ENCODE data around the gene ZP3. TPM values are rescaled to one million over a fixed set of nuclear protein-coding genes. Genes with fewer than 3 reads are reported as not detected.
"Not testable (repeated sequence)": the region's sequence is repeated elsewhere in the genome, so short reads cannot be mapped to it uniquely, and the experiment has no call there.

Gene ZP3
- total RNA-seq, 2 experiments from 2014 or later = 2.6 to 3.5 TPM

DNA sequence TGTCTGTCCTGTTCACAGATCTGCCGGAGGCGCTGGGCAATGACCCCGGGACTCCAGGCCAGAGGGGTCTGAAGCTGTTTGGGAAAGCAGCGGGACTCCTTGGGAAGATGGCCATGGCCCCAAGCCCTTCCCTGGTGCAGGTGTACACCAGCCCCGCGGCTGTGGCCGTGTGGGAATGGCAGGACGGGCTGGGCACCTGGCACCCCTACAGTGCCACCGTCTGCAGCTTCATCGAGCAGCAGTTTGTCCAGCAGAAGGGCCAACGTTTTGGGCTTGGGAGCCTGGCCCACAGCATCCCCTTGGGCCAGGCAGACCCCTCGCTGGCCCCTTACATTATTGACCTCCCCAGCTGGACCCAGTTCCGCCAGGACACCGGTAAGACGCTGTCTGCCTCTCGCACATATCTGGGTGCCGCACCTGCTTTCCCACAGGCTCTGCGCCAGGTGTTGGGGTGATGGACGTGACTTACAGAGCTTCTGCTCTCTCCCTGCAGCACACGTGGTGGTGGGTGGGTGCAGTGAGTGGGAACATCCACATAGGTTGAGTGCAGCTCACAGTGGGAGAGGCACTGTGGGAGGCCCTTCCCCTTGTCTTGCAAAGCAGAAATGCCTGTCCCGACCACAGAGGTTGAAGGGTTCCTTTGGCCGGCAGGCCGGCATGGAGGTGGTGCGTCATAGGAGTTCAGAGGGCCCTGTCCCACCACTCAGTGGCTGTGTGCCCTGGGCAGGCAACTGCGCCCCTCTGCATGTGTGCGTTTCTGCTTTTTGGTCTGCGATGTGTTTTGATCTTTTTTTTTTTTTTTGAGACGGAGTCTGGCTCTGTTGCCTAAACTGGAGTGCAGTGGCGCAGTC is 55.9 kb downstream of the ZP3 start:
- not testable (repeated sequence) for H3K27ac Mint-ChIP-seq, H3K27me3 Mint-ChIP-seq

DNA sequence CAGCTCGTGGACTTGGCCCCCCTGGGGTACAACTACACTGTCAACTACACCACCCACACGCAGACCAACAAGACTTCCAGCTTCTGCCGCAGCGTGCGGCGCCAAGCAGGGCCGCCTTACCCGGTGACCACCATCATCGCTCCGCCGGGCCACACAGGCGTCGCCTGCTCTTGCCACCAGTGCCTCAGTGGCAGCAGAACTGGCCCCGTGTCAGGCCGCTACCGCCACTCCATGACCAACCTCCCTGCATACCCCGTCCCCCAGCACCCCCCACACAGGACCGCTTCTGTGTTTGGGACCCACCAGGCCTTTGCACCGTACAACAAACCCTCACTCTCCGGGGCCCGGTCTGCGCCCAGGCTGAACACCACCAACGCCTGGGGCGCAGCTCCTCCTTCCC is 57.9 kb downstream of the ZP3 start:
- not testable (repeated sequence) for H3K4me3 Mint-ChIP-seq, H3K27ac Mint-ChIP-seq, H3K27me3 Mint-ChIP-seq, H3K36me3 Mint-ChIP-seq, H3K4me1 Mint-ChIP-seq, H3K9me3 Mint-ChIP-seq, DNase-seq

More for the DNA sequence above, 55.9 kb downstream of the ZP3 start:
- H3K4me3 Mint-ChIP-seq, H3K36me3 Mint-ChIP-seq, H3K4me1 Mint-ChIP-seq, DNase-seq, H3K9me3 Mint-ChIP-seq: not testable (repeated sequence)

DNA sequence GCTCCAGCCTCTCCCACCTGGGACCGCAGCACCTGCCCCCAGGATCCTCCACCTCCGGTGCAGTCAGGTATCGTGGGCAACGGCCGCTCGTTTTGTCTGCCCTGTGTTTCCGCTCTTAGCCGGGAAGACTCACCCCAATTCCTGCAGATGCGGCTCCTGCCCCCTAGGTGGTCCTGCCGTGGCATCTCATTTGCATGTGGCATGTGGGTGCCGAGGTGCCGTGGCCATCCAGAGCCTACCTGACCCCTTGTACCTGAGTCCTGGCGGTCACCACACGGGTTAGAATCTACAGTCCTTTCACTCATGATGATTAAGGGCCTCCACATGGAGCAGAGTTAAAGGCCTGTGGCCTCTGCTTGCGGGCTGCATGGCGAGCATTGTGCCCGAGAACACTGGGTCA is 58.3 kb downstream of the ZP3 start:
- H3K4me3 Mint-ChIP-seq, H3K27me3 Mint-ChIP-seq, H3K9me3 Mint-ChIP-seq, DNase-seq, H3K4me1 Mint-ChIP-seq, H3K27ac Mint-ChIP-seq, H3K36me3 Mint-ChIP-seq: not testable (repeated sequence)

DNA sequence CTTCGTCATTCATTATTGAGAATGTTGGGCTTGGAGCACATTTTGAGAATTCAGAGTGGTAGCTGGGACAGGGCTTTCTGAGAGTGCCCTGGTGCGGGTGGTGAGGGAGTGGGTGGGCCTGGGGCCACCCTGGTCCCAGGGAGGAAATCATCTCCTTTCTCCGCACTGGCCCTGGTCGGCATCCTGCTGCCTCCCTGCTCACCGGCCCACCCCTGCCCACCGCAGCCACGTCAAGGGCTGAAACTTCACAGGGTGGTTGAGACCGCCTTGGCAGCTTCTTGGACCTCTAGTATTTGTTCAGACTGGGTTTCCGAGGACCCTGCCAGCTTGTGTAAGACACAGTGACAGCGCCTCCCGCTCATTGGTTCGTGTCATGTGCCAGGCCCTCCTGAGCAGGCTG is 59.7 kb downstream of the ZP3 start:
- not testable (repeated sequence) for H3K9me3 Mint-ChIP-seq, H3K4me1 Mint-ChIP-seq, H3K36me3 Mint-ChIP-seq, H3K27ac Mint-ChIP-seq, DNase-seq, H3K4me3 Mint-ChIP-seq, H3K27me3 Mint-ChIP-seq

DNA sequence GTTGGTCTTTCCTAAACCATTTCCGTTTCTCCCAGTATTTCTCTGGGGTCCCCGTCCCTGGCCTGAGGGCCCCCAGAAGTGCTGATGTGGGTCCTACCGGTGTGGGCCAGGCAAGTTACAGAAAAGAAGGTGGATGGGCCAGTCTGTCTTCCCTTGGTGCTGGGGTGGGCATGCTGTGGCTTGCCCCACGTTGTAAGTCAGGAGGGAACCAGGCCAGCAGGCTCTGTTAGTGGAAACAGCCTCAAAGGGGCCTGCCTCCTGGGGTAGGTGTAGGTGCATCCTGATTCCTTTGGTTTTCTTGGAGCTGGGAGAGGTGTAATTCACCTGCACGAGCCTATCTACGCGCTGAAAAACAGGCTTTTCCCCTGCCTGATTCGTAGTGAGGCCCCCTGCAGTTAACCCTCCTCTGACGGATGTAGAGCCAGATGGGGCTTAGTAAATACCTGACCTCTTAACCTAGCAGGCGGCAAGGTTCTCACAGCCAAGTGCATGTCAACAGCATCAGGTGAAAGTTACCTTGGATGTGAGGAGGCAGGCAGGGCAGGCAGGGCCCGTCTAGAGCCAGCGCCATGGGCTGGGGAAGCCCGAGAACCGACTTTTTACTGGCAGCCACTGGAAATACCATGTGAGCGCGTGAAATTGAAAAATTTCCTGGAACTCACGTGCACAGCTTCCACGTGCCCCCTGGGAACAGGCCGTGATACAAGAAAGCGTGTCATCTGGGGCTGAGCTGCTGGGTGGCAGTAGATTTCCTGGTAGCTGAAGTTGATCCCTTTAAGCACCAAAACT is 61.3 kb downstream of the ZP3 start:
- not testable (repeated sequence) for DNase-seq, H3K9me3 Mint-ChIP-seq, H3K4me1 Mint-ChIP-seq, H3K27me3 Mint-ChIP-seq, H3K27ac Mint-ChIP-seq, H3K4me3 Mint-ChIP-seq, H3K36me3 Mint-ChIP-seq

DNA sequence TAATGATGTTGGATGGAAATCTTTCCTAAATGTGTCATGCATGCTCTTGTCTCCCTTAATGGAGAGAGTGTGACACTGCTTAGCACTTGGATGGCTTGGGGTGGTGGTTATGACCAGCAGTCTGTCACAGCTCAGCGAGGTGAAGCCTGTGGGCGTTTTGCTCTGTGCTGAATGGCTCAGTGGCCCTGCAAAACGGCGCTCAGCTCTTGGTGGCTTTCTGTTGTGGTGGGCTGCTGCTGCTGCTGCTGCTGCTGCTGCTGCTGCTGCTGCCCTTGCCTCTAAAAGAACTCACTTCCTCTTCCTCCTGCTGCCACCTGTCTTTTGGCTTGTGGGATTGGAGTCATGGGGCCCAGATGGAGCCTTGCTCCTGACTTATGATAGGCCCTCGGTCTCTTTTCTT is 61.9 kb downstream of the ZP3 start:
- not testable (repeated sequence) for H3K36me3 Mint-ChIP-seq, H3K4me1 Mint-ChIP-seq, H3K4me3 Mint-ChIP-seq, H3K9me3 Mint-ChIP-seq, H3K27me3 Mint-ChIP-seq
- H3K27ac Mint-ChIP-seq = peak overlapping the region; percentile 74
- DNase-seq = peak; percentile 40

DNA sequence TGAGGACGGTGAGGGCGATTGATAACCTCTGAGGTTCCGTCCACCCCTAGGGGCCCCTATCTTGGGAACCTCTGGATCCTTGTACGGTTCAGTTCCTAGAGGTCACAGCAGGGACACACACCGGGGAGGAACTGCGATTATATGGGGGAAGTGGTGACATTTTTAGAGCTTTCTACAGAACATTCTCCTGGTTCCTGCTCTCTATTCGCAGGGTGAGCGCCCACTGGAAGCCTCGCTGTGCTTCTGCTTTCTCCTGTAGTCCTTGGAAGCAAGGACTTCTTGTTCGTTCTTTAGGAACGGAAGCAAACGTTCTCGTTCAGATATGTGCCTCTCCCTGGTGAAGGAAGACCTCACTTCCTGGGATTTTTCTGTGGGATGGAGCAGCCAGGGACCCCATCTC is 63.2 kb downstream of the ZP3 start:
- not testable (repeated sequence) for H3K36me3 Mint-ChIP-seq, H3K4me1 Mint-ChIP-seq, H3K9me3 Mint-ChIP-seq, H3K4me3 Mint-ChIP-seq, DNase-seq, H3K27me3 Mint-ChIP-seq, H3K27ac Mint-ChIP-seq

Other genes with a start within 250 kb of the ZP3 start
- not detected for gene SRRM3, start 223.1 kb upstream of the ZP3 start, total RNA-seq
- 100 to 1,000 TPM in 1 of 2 experiments, 10 to 100 TPM in 1; 96.7 to 102 TPM for gene HSPB1, start 122.3 kb upstream of the ZP3 start, total RNA-seq
- 100 to 1,000 TPM; 155 to 157 TPM for gene YWHAG, start 66.0 kb upstream of the ZP3 start, total RNA-seq
- gene SSC4D, start 15.3 kb upstream of the ZP3 start, total RNA-seq = under 1 TPM; 0.37 to 0.40 TPM
- gene DTX2, start 36.8 kb downstream of the ZP3 start, total RNA-seq = 10 to 100 TPM; 13.7 to 16.4 TPM
- not detected for gene UPK3B, start 85.6 kb downstream of the ZP3 start, total RNA-seq
- gene SPDYE16, start 118.3 kb downstream of the ZP3 start, total RNA-seq = under 1 TPM; 0.12 to 0.14 TPM
- 10 to 100 TPM; 11.0 to 13.2 TPM for gene POMZP3, start 202.3 kb downstream of the ZP3 start, total RNA-seq

Measured in activated naive CD8-positive, alpha-beta T cell treated with anti-CD3 and anti-CD28 coated beads for 36 hours (primary cell).